HG03064 (cell line): ENCODE data around the gene NUP214.
"Not testable (repeated sequence)": the region's sequence is repeated elsewhere in the genome, so short reads cannot be mapped to it uniquely, and the experiment has no call there.

Experiments
- ATAC-seq: cut with Tn5 transposase; IDR thresholded peaks from one replicate; pipeline ENCODE4 v1.9.1; 2021; ENCODE audit warnings: low read depth; ENCODE audit not compliant: unreplicated experiment

NUP214 gene

GRCh38 chr9:131255676-131256197, 130.4 kb downstream of the NUP214 start:
- ATAC-seq: no peak

GRCh38 chr9:131257266-131258025, 132.1 kb downstream of the NUP214 start:
- no peak for ATAC-seq

GRCh38 chr9:131258186-131258585, 132.8 kb downstream of the NUP214 start:
- no peak for ATAC-seq

- no peak for ATAC-seq
Measured at GRCh38 chr9:131258698-131259431, 133.5 kb downstream of the NUP214 start.

- ATAC-seq: no peak
Measured at GRCh38 chr9:131259432-131259898, 134.1 kb downstream of the NUP214 start.

GRCh38 chr9:131259916-131260597, 134.7 kb downstream of the NUP214 start:
- no peak for ATAC-seq

GRCh38 chr9:131260751-131261452, 135.5 kb downstream of the NUP214 start:
- ATAC-seq: no peak

- ATAC-seq: no peak
Measured at GRCh38 chr9:131262327-131263032, 137.1 kb downstream of the NUP214 start.

- ATAC-seq: not testable (repeated sequence)
Measured at GRCh38 chr9:131263033-131263343, 137.6 kb downstream of the NUP214 start.

- no peak for ATAC-seq
Measured at GRCh38 chr9:131263701-131264100, 138.3 kb downstream of the NUP214 start.

- no peak for ATAC-seq
Measured at GRCh38 chr9:131264231-131264630, 138.8 kb downstream of the NUP214 start.

GRCh38 chr9:131266266-131267229, 141.2 kb downstream of the NUP214 start:
- ATAC-seq: no peak

- ATAC-seq: no peak
Measured at GRCh38 chr9:131270171-131271015, 145.0 kb downstream of the NUP214 start.

GRCh38 chr9:131271016-131271273, 145.6 kb downstream of the NUP214 start:
- not testable (repeated sequence) for ATAC-seq

- ATAC-seq: no peak
Measured at GRCh38 chr9:131271506-131271931, 146.1 kb downstream of the NUP214 start.

GRCh38 chr9:131272212-131272611, 146.8 kb downstream of the NUP214 start:
- no peak for ATAC-seq

GRCh38 chr9:131273146-131273855, 147.9 kb downstream of the NUP214 start:
- no peak for ATAC-seq
